Suprapubic skin (tissue), 4 donors: Measurements from ENCODE around the gene MOB1B. TPM values are rescaled to one million over a fixed set of nuclear protein-coding genes. Genes with fewer than 3 reads are reported as not detected.

ENCODE experiments used
- DNase-seq, 2 donors: peaks; one replicate each; pipeline ENCODE4 v3.0.0-alpha.2; 2019; ENCODE audit warnings: low spot score in 2 of 2
- H3K27ac ChIP-seq: fragments of 200-600 bp; sonication (generic); one replicate; pipeline ENCODE4 v1.5.1; 2019
- H3K27me3 ChIP-seq: fragments of 200-600 bp; sonication (generic); one replicate; pipeline ENCODE4 v1.5.1; 2019
- H3K36me3 ChIP-seq: fragments of 200-600 bp; sonication (generic); one replicate; pipeline ENCODE4 v1.5.1; 2019
- H3K4me1 ChIP-seq: fragments of 200-600 bp; sonication (generic); one replicate; pipeline ENCODE4 v1.5.1; 2019
- H3K4me3 ChIP-seq: fragments of 200-600 bp; sonication (generic); one replicate; pipeline ENCODE4 v1.5.1; 2019; ENCODE audit warnings: mild to moderate bottlenecking
- H3K9me3 ChIP-seq: fragments of 200-600 bp; sonication (generic); one replicate; pipeline ENCODE4 v1.5.1; 2019
- CTCF ChIP-seq, 2 donors: fragments of 200-600 bp in 1 of 2; fragments of 450-650 bp in 1 of 2; sonication (generic) in 1 of 2; IDR thresholded peaks; one replicate each; pipeline ENCODE4 v1.5.1; 2016 to 2019; ENCODE audit warnings: antibody characterized with exemption in 2 of 2, mild to moderate bottlenecking in 1 of 2, moderate library complexity in 1 of 2
- EP300 ChIP-seq: sonication (generic); formaldehyde crosslinking; IDR thresholded peaks from one replicate; pipeline ENCODE4 v1.6.1; 2017; ENCODE audit warnings: antibody characterized with exemption
- POLR2A ChIP-seq, 2 donors: fragments of 450-650 bp; IDR thresholded peaks; one replicate each; pipeline ENCODE4 v1.6.1; 2017; ENCODE audit warnings: antibody characterized with exemption in 2 of 2, mild to moderate bottlenecking in 2 of 2, moderate library complexity in 2 of 2
- POLR2AphosphoS5 ChIP-seq, 3 donors: sonication (generic); formaldehyde crosslinking; IDR thresholded peaks; one replicate each; pipeline ENCODE4 v1.6.1; 2017; ENCODE audit warnings: antibody characterized with exemption in 3 of 3
- WGBS: methylation state at CpG from one replicate; pipeline ENCODE4 v1.1.5; 2018; 5-methylcytosine and 5-hydroxymethylcytosine counted together
- total RNA-seq, 4 donors: library from RNA; depleted of rRNA; stranded (reverse); fragments of >200 nt; gene quantifications; one replicate each; pipeline ENCODE4 v1.1.0, GENCODE V29; 2016

Gene MOB1B
- total RNA-seq, 4 donors from 2014 or later: 9.5 to 20.8 (median 15.0) TPM

GRCh38 chr4:70920592-70920991 is 18.4 kb downstream of the MOB1B start:
- H3K27ac ChIP-seq: no peak overlapping the region
- DNase-seq: no peak
- TF ChIP-seq POLR2AphosphoS5 (IDR thresholded peaks at IDR 0.05) (no peak), POLR2A (IDR thresholded peaks at IDR 0.05) (no peak), CTCF (IDR thresholded peaks at IDR 0.05) (no peak), EP300 (no peak)
- H3K9me3 ChIP-seq: no peaks in the 10 kb centered on the region
- no peak overlapping the region for H3K4me3 ChIP-seq
- H3K36me3 ChIP-seq: no peaks in the 10 kb centered on the region
- no peaks in the 10 kb centered on the region for H3K27me3 ChIP-seq
- no peaks in the 10 kb centered on the region for H3K4me1 ChIP-seq

GRCh38 chr4:70925418-70925817 is 23.2 kb downstream of the MOB1B start:
- Histone ChIP-seq H3K27me3 (no peaks in the 10 kb centered on the region), H3K4me1 (no peaks in the 10 kb centered on the region), H3K9me3 (no peaks in the 10 kb centered on the region), H3K27ac (no peak overlapping the region), H3K36me3 (peaks cover 5% of the 10 kb centered on the region), H3K4me3 (no peak overlapping the region)
- DNase-seq: no peak
- 81% methylated on average over 1 of the region's 1 CpG for WGBS
- TF ChIP-seq CTCF (IDR thresholded peaks at IDR 0.05): no peak
- TF ChIP-seq EP300: no peak
- TF ChIP-seq POLR2AphosphoS5 (IDR thresholded peaks at IDR 0.05): no peak
- TF ChIP-seq POLR2A (IDR thresholded peaks at IDR 0.05): no peak

- TF ChIP-seq EP300 (no peak), POLR2AphosphoS5 (IDR thresholded peaks at IDR 0.05) (no peak), CTCF (IDR thresholded peaks at IDR 0.05) (no peak), POLR2A (IDR thresholded peaks at IDR 0.05) (no peak)
- H3K4me3 ChIP-seq: no peak overlapping the region
- no peak for DNase-seq
- no peak overlapping the region for H3K27ac ChIP-seq
- no peaks in the 10 kb centered on the region for H3K27me3 ChIP-seq
- peaks cover 5% of the 10 kb centered on the region for H3K36me3 ChIP-seq
- no peaks in the 10 kb centered on the region for H3K4me1 ChIP-seq
- WGBS: 80% methylated on average over 6 of the region's 6 CpGs
- no peaks in the 10 kb centered on the region for H3K9me3 ChIP-seq
Measured at GRCh38 chr4:70925899-70926635, 23.9 kb downstream of the MOB1B start.

- Histone ChIP-seq H3K4me1 (no peaks in the 10 kb centered on the region), H3K9me3 (no peaks in the 10 kb centered on the region), H3K36me3 (peaks cover 5% of the 10 kb centered on the region), H3K27me3 (no peaks in the 10 kb centered on the region), H3K4me3 (no peak overlapping the region), H3K27ac (no peak overlapping the region)
- no peak for TF ChIP-seq CTCF (IDR thresholded peaks at IDR 0.05)
- TF ChIP-seq EP300: no peak
- no peak for TF ChIP-seq POLR2A (IDR thresholded peaks at IDR 0.05)
- no peak for TF ChIP-seq POLR2AphosphoS5 (IDR thresholded peaks at IDR 0.05)
- no peak for DNase-seq
- WGBS: 85% methylated on average over 8 of the region's 8 CpGs
Measured at GRCh38 chr4:70927502-70928137, 25.5 kb downstream of the MOB1B start.

GRCh38 chr4:70930530-70931256 is 28.5 kb downstream of the MOB1B start:
- Histone ChIP-seq H3K4me3 (no peak overlapping the region), H3K36me3 (peaks cover 5% of the 10 kb centered on the region), H3K9me3 (no peaks in the 10 kb centered on the region), H3K27me3 (no peaks in the 10 kb centered on the region), H3K27ac (no peak overlapping the region), H3K4me1 (no peaks in the 10 kb centered on the region)
- DNase-seq: no peak
- TF ChIP-seq POLR2AphosphoS5 (IDR thresholded peaks at IDR 0.05) (no peak), POLR2A (IDR thresholded peaks at IDR 0.05) (no peak), CTCF (IDR thresholded peaks at IDR 0.05) (no peak), EP300 (no peak)
- 83% methylated on average over 2 of the region's 2 CpGs for WGBS
